Cerebellar nuclear complex (tissue), 1 donor: ENCODE measurements around the gene RCOR2.
A peak's percentile ranks its signal among the peaks of the same experiment; 100 is the strongest.
"Not testable (repeated sequence)": the region's sequence is repeated elsewhere in the genome, so short reads cannot be mapped to it uniquely, and the experiment has no call there.

ENCODE experiments used
- DNase-seq, 2 experiments: peaks; one replicate each; lab custom pipeline; 2025; lab: John Stamatoyannopoulos, UW

RCOR2 gene

GRCh38 chr11:63877658-63878241 lies 39.2 kb downstream of the RCOR2 start:
- no peak for DNase-seq

DNA sequence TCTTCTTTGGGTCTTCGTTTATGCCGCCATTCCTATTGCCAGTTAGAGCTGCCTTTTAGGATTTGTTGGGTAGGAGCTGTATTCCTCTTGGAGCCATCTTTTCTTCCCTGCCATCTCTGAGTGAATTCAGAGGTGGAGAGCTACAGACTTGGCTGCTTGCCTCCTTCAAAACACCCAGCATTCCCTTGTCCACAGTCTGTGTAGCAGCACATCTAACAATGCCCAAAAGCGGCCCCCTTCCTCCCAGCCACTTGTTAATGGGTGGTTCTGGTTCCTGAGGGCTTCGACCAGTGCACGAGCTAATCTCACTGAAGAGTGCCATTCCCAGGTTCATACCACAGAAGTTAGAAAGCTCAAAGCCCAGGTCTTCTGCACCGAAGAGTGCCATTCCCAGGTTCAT lies 40.3 kb downstream of the RCOR2 start:
- no peak for DNase-seq

DNA sequence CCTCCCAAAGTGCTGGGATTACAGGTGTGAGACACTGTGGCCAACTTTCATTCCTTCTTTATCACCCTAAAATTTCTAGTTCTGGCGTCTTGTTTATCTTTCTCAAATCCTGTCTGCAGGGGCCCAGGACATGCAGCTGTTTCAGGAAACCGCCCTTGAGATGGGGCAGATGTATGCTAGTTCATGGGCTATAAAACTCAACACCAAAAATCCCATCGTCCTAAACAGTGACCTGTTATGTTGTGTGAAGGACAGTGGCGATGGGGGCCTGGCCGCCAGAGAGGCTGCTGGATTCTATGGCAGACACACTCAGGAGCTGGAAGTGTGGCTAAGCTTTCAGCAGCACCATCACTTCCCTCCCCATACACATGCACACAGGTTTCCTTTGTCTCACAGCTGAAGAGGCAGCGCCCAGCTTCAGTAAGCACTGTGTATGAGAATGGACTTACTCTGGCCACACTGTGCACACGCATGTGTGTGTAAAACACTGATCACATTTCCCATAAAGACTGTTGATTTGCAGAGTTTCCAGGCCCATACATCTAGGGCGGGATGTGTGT lies 41.4 kb downstream of the RCOR2 start:
- DNase-seq, result no peak

GRCh38 chr11:63874511-63874910 lies 42.5 kb downstream of the RCOR2 start:
- no peak for DNase-seq

- DNase-seq, result no peak
Observed at GRCh38 chr11:63873311-63873710, 43.7 kb downstream of the RCOR2 start.

DNA sequence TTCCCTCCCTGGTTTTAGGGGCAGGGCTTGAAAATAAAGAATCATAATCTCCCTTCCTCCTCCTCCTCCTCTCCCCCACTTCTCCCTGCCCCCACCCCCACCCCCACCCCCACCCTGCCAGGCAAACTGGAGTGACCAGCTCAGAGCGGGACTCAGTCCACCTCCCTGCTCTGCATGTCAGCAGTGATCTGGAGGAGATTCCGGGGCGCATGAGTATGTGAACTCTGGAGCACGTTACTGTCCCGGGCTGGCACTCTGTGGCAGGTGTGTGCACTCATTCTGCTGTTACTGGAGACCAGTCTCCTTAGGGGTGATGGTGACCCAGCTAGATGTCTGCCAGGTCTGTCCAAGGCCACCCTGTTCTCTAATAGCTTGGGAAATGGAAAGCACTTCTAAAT lies 44.2 kb downstream of the RCOR2 start:
- no peak for DNase-seq

GRCh38 chr11:63871962-63872799 lies 44.8 kb downstream of the RCOR2 start:
- DNase-seq, result peak; percentile 43 to 79

- no peak for DNase-seq
Observed at GRCh38 chr11:63870351-63871140, 46.4 kb downstream of the RCOR2 start.

DNA sequence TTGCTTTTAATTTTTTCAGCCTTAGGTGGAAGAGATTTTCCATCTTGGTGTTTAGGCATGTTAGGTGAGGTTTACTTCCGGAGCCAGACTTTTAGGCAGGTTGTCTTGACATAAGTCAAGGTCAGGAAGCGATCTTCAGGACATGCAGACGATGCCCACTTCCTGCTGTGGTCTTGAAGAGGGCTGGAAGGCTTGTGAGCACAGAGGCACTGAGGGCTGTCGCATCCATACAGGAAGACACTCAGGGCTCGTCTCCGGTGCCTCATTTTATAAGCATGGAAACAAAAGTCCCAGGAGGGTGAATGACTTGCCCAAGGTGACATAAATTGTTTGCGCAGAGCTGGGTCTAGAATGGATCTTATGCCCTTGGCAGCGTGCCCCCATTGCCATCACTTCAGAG lies 47.3 kb downstream of the RCOR2 start:
- no peak for DNase-seq

DNA sequence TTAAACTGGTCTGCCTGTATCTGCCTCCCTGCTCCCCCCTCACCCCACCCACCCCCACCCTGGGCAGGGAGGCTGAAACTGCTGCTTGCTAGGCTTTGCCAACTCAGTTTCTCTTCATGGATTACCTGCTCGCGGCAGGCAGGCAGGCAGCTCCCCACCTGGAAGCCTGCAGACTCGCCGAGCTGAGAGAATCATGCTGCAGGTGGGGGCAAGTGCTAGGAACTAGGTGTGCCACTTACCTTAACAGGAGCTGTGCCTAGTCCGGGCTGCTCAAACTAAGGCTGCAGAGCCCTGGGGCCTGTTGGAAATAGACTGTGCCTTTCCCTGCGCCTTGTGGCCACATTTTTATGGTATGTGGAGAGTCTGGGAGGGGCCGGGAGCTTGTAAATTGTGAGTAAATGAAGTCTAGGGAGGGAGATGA lies 47.8 kb downstream of the RCOR2 start:
- DNase-seq, result no peak

DNA sequence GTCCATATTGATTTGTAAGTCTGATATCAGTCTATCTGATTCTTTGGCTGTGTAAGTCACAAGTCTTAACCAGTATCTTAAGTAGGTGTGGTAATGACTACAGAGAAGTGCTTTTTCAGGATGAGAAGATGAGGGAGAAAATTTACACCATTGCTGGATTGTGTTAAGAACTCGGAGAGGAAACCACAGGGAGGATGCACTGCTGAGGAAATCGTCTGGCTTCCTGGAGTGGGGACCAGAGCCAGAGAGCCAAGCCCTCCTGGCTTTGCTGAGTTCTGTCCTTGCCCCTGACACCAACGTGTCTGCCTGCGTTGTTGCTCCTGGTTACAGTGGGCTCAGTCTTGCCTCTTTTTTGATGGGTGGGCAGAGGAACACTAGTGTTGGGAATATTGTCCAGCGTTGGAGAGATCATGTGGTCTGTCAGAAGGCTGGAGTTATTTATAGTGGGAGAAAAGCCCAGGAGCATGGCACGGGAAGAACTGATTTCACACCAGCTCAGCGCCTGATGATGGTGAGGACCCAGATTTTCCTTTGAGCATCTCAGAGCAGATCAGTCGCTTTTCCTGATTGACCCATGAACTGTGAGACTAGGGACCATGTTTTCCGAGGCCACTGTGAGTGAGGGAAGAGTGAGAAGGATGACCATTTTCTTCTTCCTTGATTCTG lies 48.4 kb downstream of the RCOR2 start:
- DNase-seq, result no peak

GRCh38 chr11:63867511-63867910 lies 49.5 kb downstream of the RCOR2 start:
- DNase-seq, result no peak

- DNase-seq, result no peak
Observed at GRCh38 chr11:63866211-63866610, 50.8 kb downstream of the RCOR2 start.

- not testable (repeated sequence) for DNase-seq
Observed at GRCh38 chr11:63863620-63864019, 53.3 kb downstream of the RCOR2 start.

- no peak for DNase-seq
Observed at GRCh38 chr11:63862923-63863322, 54.0 kb downstream of the RCOR2 start.
